ENCODE measurements around the gene SUPT6H. TPM values are rescaled to one million over a fixed set of nuclear protein-coding genes. Genes with fewer than 3 reads are reported as not detected.

The SUPT6H gene
- total and polyA plus RNA-seq, 9 of the 15 experiments (the other 6 are each of a cell fraction or from before 2014, with no cell fraction given) = 1.7 to 77.7 (median 49.2) TPM

GRCh38 chr17:28743243-28744103, 81.5 kb downstream of the SUPT6H start, which contains the start of gene TRAF4 (continued):
- TF ChIP-seq, protein P1, sequence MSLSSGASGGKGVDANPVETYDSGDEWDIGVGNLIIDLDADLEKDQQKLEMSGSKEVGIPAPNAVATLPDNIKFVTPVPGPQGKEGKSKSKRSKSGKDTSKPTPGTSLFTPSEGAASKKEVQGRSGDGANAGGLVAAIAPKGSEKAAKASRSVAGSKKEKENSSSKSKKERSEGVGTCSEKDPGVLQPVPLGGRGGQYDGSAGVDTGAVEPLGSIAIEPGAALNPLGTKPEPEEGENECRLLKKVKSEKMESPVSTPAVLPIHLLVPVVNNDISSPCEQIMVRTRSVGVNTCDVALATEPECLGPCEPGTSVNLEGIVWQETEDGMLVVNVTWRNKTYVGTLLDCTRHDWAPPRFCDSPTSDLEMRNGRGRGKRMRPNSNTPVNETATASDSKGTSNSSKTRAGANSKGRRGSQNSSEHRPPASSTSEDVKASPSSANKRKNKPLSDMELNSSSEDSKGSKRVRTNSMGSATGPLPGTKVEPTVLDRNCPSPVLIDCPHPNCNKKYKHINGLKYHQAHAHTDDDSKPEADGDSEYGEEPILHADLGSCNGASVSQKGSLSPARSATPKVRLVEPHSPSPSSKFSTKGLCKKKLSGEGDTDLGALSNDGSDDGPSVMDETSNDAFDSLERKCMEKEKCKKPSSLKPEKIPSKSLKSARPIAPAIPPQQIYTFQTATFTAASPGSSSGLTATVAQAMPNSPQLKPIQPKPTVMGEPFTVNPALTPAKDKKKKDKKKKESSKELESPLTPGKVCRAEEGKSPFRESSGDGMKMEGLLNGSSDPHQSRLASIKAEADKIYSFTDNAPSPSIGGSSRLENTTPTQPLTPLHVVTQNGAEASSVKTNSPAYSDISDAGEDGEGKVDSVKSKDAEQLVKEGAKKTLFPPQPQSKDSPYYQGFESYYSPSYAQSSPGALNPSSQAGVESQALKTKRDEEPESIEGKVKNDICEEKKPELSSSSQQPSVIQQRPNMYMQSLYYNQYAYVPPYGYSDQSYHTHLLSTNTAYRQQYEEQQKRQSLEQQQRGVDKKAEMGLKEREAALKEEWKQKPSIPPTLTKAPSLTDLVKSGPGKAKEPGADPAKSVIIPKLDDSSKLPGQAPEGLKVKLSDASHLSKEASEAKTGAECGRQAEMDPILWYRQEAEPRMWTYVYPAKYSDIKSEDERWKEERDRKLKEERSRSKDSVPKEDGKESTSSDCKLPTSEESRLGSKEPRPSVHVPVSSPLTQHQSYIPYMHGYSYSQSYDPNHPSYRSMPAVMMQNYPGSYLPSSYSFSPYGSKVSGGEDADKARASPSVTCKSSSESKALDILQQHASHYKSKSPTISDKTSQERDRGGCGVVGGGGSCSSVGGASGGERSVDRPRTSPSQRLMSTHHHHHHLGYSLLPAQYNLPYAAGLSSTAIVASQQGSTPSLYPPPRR (CRISPR knock-in tag; IDR thresholded peaks at IDR 0.05; ENCODE audit: borderline replicate concordance) = no peak
- no peak for TF ChIP-seq MITF (IDR thresholded peaks at IDR 0.05)
- TF ChIP-seq SMARCE1 (IDR thresholded peaks at IDR 0.05) = peak; percentile 73
- TF ChIP-seq, protein P2, sequence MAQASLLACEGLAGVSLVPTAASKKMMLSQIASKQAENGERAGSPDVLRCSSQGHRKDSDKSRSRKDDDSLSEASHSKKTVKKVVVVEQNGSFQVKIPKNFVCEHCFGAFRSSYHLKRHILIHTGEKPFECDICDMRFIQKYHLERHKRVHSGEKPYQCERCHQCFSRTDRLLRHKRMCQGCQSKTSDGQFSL (CRISPR knock-in tag; IDR thresholded peaks at IDR 0.05) = peak; percentile 89
- TF ChIP-seq, protein P2 (tag; IDR thresholded peaks at IDR 0.05) = peak in 1 of 2 experiments; percentile 81; a peak in 2 of 4 replicates
- TF ChIP-seq MXI1 (IDR thresholded peaks at IDR 0.05; ENCODE audit: low read depth, low read length) = peak; percentile 67
- TF ChIP-seq TBL1XR1 (IDR thresholded peaks at IDR 0.05; ENCODE audit: low read length in 2 of 2) = peak in 1 of 2 experiments; percentile 37; a peak in 1 of 4 replicates
- no peak for TF ChIP-seq STAT5B (CRISPR knock-in tag; IDR thresholded peaks at IDR 0.05)
- no peak for TF ChIP-seq SIRT6 (IDR thresholded peaks at IDR 0.05; ENCODE audit: low read depth, low read length)
- 0 out of 2 replicates have a peak, but pooled peaks have one; percentile 46 for TF ChIP-seq RBM14 (IDR thresholded peaks at IDR 0.05; ENCODE audit: borderline replicate concordance, insufficient read depth, low read depth, low read length)
- peak; percentile 68 for TF ChIP-seq E2F1 (CRISPR knock-in tag; IDR thresholded peaks at IDR 0.05)
- peak; percentile 47; the same call in 1 of the 2 replicates for TF ChIP-seq XRCC5 (IDR thresholded peaks at IDR 0.05; ENCODE audit: low read depth, low read length)
- peak; percentile 43; the same call in 1 of the 2 replicates for TF ChIP-seq EP400 (IDR thresholded peaks at IDR 0.05)

Data from K562 (cell line).